Heart right ventricle (tissue), 16 donors: Measurements from ENCODE around the gene TRIM41. TPM values are rescaled to one million over a fixed set of nuclear protein-coding genes. Genes with fewer than 3 reads are reported as not detected.

Experiments used
- ATAC-seq, 8 donors: fragments of 200-7000 bp; cut with Tn5 transposase; one replicate each; pipeline ENCODE4 v1.9.1; 2020; ENCODE audit warnings: mild to moderate bottlenecking in 8 of 8, moderate library complexity in 8 of 8, moderate number of reproducible peaks in 1 of 8
- DNase-seq, 2 donors: peaks; one replicate each; pipeline ENCODE4 v3.0.0-alpha.2; 2020
- H3K27ac ChIP-seq, 10 donors: fragments of 200-600 bp; sonication (generic) in 2 of 10; one replicate each; pipeline versions ENCODE4 v1.5.0 to v1.8.0; 2020 to 2022; ENCODE audit warnings: mild to moderate bottlenecking in 3 of 10
- H3K27me3 ChIP-seq, 7 donors: fragments of 200-600 bp; one replicate each; pipeline ENCODE4 v1.8.0; 2021 to 2022; ENCODE audit warnings: mild to moderate bottlenecking in 2 of 7
- H3K36me3 ChIP-seq, 9 donors: fragments of 200-600 bp; sonication (generic) in 1 of 9; one replicate each; pipeline versions ENCODE4 v1.5.0 to v1.8.0; 2020 to 2022; ENCODE audit warnings: mild to moderate bottlenecking in 2 of 9
- H3K4me1 ChIP-seq, 9 donors: fragments of 200-600 bp; sonication (generic) in 1 of 9; one replicate each; pipeline versions ENCODE4 v1.5.0 to v1.8.0; 2020 to 2022; ENCODE audit warnings: mild to moderate bottlenecking in 4 of 9
- H3K4me3 ChIP-seq, 10 donors: fragments of 200-600 bp; sonication (generic) in 2 of 10; one replicate each; pipeline versions ENCODE4 v1.5.0 to v1.8.0; 2020 to 2022; ENCODE audit warnings: mild to moderate bottlenecking in 7 of 10, moderate library complexity in 2 of 10
- H3K9me3 ChIP-seq, 11 donors: fragments of 200-600 bp in 10 of 11; sonication (generic) in 2 of 11; one replicate each; pipeline versions ENCODE4 v1.5.0 to v1.8.0; 2013 to 2022; ENCODE audit warnings: mild to moderate bottlenecking in 2 of 11, control low read depth in 1 of 11, moderate library complexity in 1 of 11
- WGBS, 2 donors: extraction: QIAGEN DNeasy Blood & Tissue Kit; methylation state at CpG; one replicate each; pipeline ENCODE4 v1.1.7; 2013; ENCODE audit warnings: inconsistent platforms in 1 of 2; 5-methylcytosine and 5-hydroxymethylcytosine counted together
- intact Hi-C, 10 donors: fragments of 100-400 bp; cut with DNase I; formaldehyde crosslinking; loops; one replicate each; pipeline versions ENCODE4 v1.11.1 to v1.14.2; 2022
- polyA plus RNA-seq, 2 donors: library from polyadenylated mRNA; stranded (reverse); fragments of 200-250 nt; gene quantifications; one replicate each; pipeline ENCODE4 v1.2.3, GENCODE V29; 2013
- total RNA-seq, 10 donors: library from RNA; stranded (reverse); fragmentation: NEBNext Ultra II Directional in 3 of 10; extraction: Animal tissue kit (Norgen Biotek cat#: 25700) in 3 of 10; gene quantifications; one replicate each; pipeline versions ENCODE4 v1.2.1 to v1.2.4, GENCODE V29; 2021 to 2023
- TF ChIP-seq, protein P1 (sequence below), 9 donors: fragments of 200-600 bp; sonication (generic) in 2 of 9; IDR thresholded peaks; one replicate each; pipeline versions ENCODE4 v1.5.0 to v1.8.0; 2021 to 2022; ENCODE audit warnings: antibody characterized with exemption in 9 of 9, mild to moderate bottlenecking in 5 of 9, moderate library complexity in 1 of 9
- donor health status: Arrhythmogenic right ventricular cardiomyopathy.
- donor health status: ischemic (EF 13 %, LVEDD 7.1; RV severe dilation, severe dysfunction).
- donor health status: healthy with polysubstance abuse.
- donor health status: DM: no; HTN: yes; CAD: no.
- donor health status: DM: no; HTN: no; CAD: no.
- donor health status: ischemic (EF 25% LVEDD 6.9; RV normal size, moderate dysfunction).
- donor health status: ischemic (EF 25% LVEDD 5.7; RV mildly dilated, moderate dysfunction).
- donor health status: healthy.
- donor health status: DM: yes; HTN: yes; CAD: no.
- donor health status: Ischemic cardiomyopathy.
- donor health status: ischemic (EF 35%, LVEDD 5.7; RV mildly dilated, moderate dysfunction).
- donor health status: nonischemic (EF 11% LVEDD 7.7; RV severe dilation, severe dysfunction).
- donor health status: DM: yes; HTN: yes; CAD: no.
- donor health status: PGD.
- donor health status: ischemic (EF 29% LVEDD 5.4; RV normal size, mild dysfunction).
- donor health status: nonischemic (EF 23%, LVEDD 6.1; RV moderate dilation, normal function).

TRIM41 gene
- total and polyA plus RNA-seq, 12 donors: 12.1 to 28.2 (median 25.2) TPM

- intact Hi-C loops: no loop called here
- Histone ChIP-seq H3K9me3 (no peaks in the 10 kb centered on the region), H3K36me3 (peaks cover 0 to 9% (median 0%) of the 10 kb centered on the region in 9 donors), H3K4me3 (peak overlapping the region; percentile 64 to 90 (median 74)), H3K27ac (peak overlapping the region in 7 of 10 donors; percentile 22 to 87 (median 81)), H3K27me3 (peaks cover 0 to 28% (median 0%) of the 10 kb centered on the region in 7 donors), H3K4me1 (peaks cover 7 to 53% (median 29%) of the 10 kb centered on the region in 9 donors)
- TF ChIP-seq, protein P1, sequence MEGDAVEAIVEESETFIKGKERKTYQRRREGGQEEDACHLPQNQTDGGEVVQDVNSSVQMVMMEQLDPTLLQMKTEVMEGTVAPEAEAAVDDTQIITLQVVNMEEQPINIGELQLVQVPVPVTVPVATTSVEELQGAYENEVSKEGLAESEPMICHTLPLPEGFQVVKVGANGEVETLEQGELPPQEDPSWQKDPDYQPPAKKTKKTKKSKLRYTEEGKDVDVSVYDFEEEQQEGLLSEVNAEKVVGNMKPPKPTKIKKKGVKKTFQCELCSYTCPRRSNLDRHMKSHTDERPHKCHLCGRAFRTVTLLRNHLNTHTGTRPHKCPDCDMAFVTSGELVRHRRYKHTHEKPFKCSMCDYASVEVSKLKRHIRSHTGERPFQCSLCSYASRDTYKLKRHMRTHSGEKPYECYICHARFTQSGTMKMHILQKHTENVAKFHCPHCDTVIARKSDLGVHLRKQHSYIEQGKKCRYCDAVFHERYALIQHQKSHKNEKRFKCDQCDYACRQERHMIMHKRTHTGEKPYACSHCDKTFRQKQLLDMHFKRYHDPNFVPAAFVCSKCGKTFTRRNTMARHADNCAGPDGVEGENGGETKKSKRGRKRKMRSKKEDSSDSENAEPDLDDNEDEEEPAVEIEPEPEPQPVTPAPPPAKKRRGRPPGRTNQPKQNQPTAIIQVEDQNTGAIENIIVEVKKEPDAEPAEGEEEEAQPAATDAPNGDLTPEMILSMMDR (IDR thresholded peaks at IDR 0.05): no peak
- ATAC-seq (peak in 1 of 8 donors; percentile 1), DNase-seq (no peak)
- 14% methylated on average over 17 of the region's 17 CpGs for WGBS, 2 donors
Measured at GRCh38 chr5:181203777-181204112, 19.3 kb upstream of the TRIM41 start.

- TF ChIP-seq, protein P1 (IDR thresholded peaks at IDR 0.05): no peak
- intact Hi-C loops: no loop called here
Measured at GRCh38 chr5:181204113-181204825, 18.8 kb upstream of the TRIM41 start.

GRCh38 chr5:181204826-181205760 is 18.0 kb upstream of the TRIM41 start, which contains the start of gene TRIM7:
Gene TRIM7 (minus strand): TSS chr5:181205196. CDS start chr5:181205110, 86 bp downstream.
- Histone ChIP-seq H3K27me3 (peaks cover 0 to 28% (median 0%) of the 10 kb centered on the region in 7 donors), H3K27ac (peak within 1 kb of the TSS; percentile 17 to 87 (median 82)), H3K36me3 (peaks cover 0 to 4% (median 0%) of the 10 kb centered on the region in 9 donors), H3K4me1 (peaks cover 7 to 52% (median 29%) of the 10 kb centered on the region in 9 donors), H3K4me3 (peak within 1 kb of the TSS; percentile 64 to 90 (median 74)), H3K9me3 (no peaks in the 10 kb centered on the region)
- DNase-seq (peak; percentile 40 to 75), ATAC-seq (peak; percentile 3 to 55 (median 24))
- 1 to 2% methylated on average over 93 to 94 of the region's 94 CpGs for WGBS, 2 donors
- TF ChIP-seq, protein P1 (IDR thresholded peaks at IDR 0.05): no peak
- intact Hi-C loops: no loop called here

More at GRCh38 chr5:181204113-181204825, 18.8 kb upstream of the TRIM41 start:
- H3K27me3 ChIP-seq: peaks cover 0 to 28% (median 0%) of the 10 kb centered on the region in 7 donors
- peaks cover 7 to 53% (median 29%) of the 10 kb centered on the region in 9 donors for H3K4me1 ChIP-seq
- DNase-seq (no peak), ATAC-seq (peak in 3 of 8 donors; percentile 1 to 6 (median 1))
- peak overlapping the region; percentile 64 to 90 (median 74) for H3K4me3 ChIP-seq
- H3K9me3 ChIP-seq: no peaks in the 10 kb centered on the region
- peaks cover 0 to 5% (median 0%) of the 10 kb centered on the region in 9 donors for H3K36me3 ChIP-seq
- WGBS, 2 donors: 1% methylated on average over 47 to 66 of the region's 67 CpGs
- H3K27ac ChIP-seq: peak overlapping the region; percentile 1 to 87 (median 80)
